ENCODE measurements around the gene ARPC1A. TPM values are rescaled to one million over a fixed set of nuclear protein-coding genes. Genes with fewer than 3 reads are reported as not detected.
A peak's percentile ranks its signal among the peaks of the same experiment; 100 is the strongest.

ARPC1A gene
- total RNA-seq, 1 donor from 2014 or later = 140 TPM

GRCh38 chr7:99372275-99373090 is 46.8 kb downstream of the ARPC1A start:
- H3K27ac Mint-ChIP-seq = peak overlapping the region; percentile 92
- H3K27me3 Mint-ChIP-seq = peaks cover 3% of the 10 kb centered on the region
- no peak for DNase-seq (ENCODE audit: low spot score, unreplicated experiment)
- H3K4me3 Mint-ChIP-seq (ENCODE audit: low read depth) = peak overlapping the region; percentile 63
- peaks cover 8% of the 10 kb centered on the region for H3K4me1 Mint-ChIP-seq (ENCODE audit: low read depth)
- H3K9me3 Mint-ChIP-seq (ENCODE audit: low read depth) = no peaks in the 10 kb centered on the region
- no peak for TF ChIP-seq CTCF (IDR thresholded peaks at IDR 0.05; ENCODE audit: unreplicated experiment)
- no peaks in the 10 kb centered on the region for H3K36me3 Mint-ChIP-seq (ENCODE audit: insufficient read depth)

GRCh38 chr7:99373091-99374066 is 47.7 kb downstream of the ARPC1A start:
- peaks cover 3% of the 10 kb centered on the region for H3K27me3 Mint-ChIP-seq
- no peaks in the 10 kb centered on the region for H3K9me3 Mint-ChIP-seq (ENCODE audit: low read depth)
- DNase-seq (ENCODE audit: low spot score, unreplicated experiment) = no peak
- H3K4me3 Mint-ChIP-seq (ENCODE audit: low read depth) = peak overlapping the region; percentile 72
- H3K36me3 Mint-ChIP-seq (ENCODE audit: insufficient read depth) = peaks cover 2% of the 10 kb centered on the region
- H3K4me1 Mint-ChIP-seq (ENCODE audit: low read depth) = peaks cover 8% of the 10 kb centered on the region
- H3K27ac Mint-ChIP-seq = no peak overlapping the region
- TF ChIP-seq CTCF (IDR thresholded peaks at IDR 0.05; ENCODE audit: unreplicated experiment) = no peak

GRCh38 chr7:99374111-99375064 is 48.7 kb downstream of the ARPC1A start, which contains the start of gene ARPC1B:
Gene ARPC1B, plus strand, starts transcription at chr7:99374730. Its CDS starts 10,985 bp downstream, at chr7:99385715.
- peak; percentile 49 for DNase-seq (ENCODE audit: low spot score, unreplicated experiment)
- H3K36me3 Mint-ChIP-seq (ENCODE audit: insufficient read depth) = peaks cover 3% of the 10 kb centered on the region
- no peak within 1 kb of the TSS for H3K27ac Mint-ChIP-seq

GRCh38 chr7:99375070-99375807 is 49.5 kb downstream of the ARPC1A start:
- H3K27ac Mint-ChIP-seq = no peak overlapping the region
- peak overlapping the region; percentile 61 for H3K4me3 Mint-ChIP-seq (ENCODE audit: low read depth)
- peak; percentile 29 for DNase-seq (ENCODE audit: low spot score, unreplicated experiment)
- H3K9me3 Mint-ChIP-seq (ENCODE audit: low read depth) = no peaks in the 10 kb centered on the region
- peaks cover 8% of the 10 kb centered on the region for H3K4me1 Mint-ChIP-seq (ENCODE audit: low read depth)
- peaks cover 3% of the 10 kb centered on the region for H3K36me3 Mint-ChIP-seq (ENCODE audit: insufficient read depth)
- TF ChIP-seq CTCF (IDR thresholded peaks at IDR 0.05; ENCODE audit: unreplicated experiment) = no peak
- H3K27me3 Mint-ChIP-seq = peaks cover 3% of the 10 kb centered on the region

More at GRCh38 chr7:99374111-99375064, 48.7 kb downstream of the ARPC1A start, which contains the start of gene ARPC1B:
- TF ChIP-seq CTCF (IDR thresholded peaks at IDR 0.05; ENCODE audit: unreplicated experiment) = no peak
- H3K27me3 Mint-ChIP-seq = peaks cover 3% of the 10 kb centered on the region
- peaks cover 8% of the 10 kb centered on the region for H3K4me1 Mint-ChIP-seq (ENCODE audit: low read depth)
- peak within 1 kb of the TSS; percentile 72 for H3K4me3 Mint-ChIP-seq (ENCODE audit: low read depth)
- no peaks in the 10 kb centered on the region for H3K9me3 Mint-ChIP-seq (ENCODE audit: low read depth)

Measured in progenitor cell of endocrine pancreas (in vitro differentiated cells).